GM23338 (cell line): ENCODE results near the gene SBF2.

Experiments
- CTCF ChIP-seq, 2 experiments: fragments of 200-600 bp in 1 of 2; sonication (generic) in 1 of 2; conservative IDR thresholded peaks; 2 replicates each; pipeline versions ENCODE4 v1.5.1 to v1.6.1; 2016 to 2017; ENCODE audit warnings: antibody characterized with exemption in 2 of 2, low read depth in 2 of 2, mild to moderate bottlenecking in 2 of 2, moderate library complexity in 1 of 2
- EZH2 ChIP-seq: fragments of 200-600 bp; sonication (generic); IDR thresholded peaks from one replicate; pipeline ENCODE4 v1.8.0; 2017; ENCODE audit warnings: antibody characterized with exemption, mild to moderate bottlenecking, low read depth; ENCODE audit not compliant: unreplicated experiment
- POLR2AphosphoS5 ChIP-seq: IDR thresholded peaks from 2 replicates; pipeline ENCODE4 v1.6.1; 2016; ENCODE audit warnings: antibody characterized with exemption, low read depth
- ZNF331 ChIP-seq: fragments of 250-450 bp; sonication (Bioruptor Pico); IDR thresholded peaks from 2 replicates; pipeline ENCODE4 v1.5.0; 2020; ENCODE audit warnings: low read depth, mild to moderate bottlenecking, moderate library complexity

GRCh38 chr11:10012068-10012467 lies 282.0 kb downstream of the SBF2 start:
- no peak for TF ChIP-seq ZNF331 (CRISPR knock-in tag)
- TF ChIP-seq EZH2: no peak
- no peak for TF ChIP-seq POLR2AphosphoS5
- no peak for TF ChIP-seq CTCF (conservative IDR thresholded peaks at IDR 0.05; ENCODE audit: low read depth in 2 of 2)
